Measurements from ENCODE around the gene TRIP12. TPM values are rescaled to one million over a fixed set of nuclear protein-coding genes. Genes with fewer than 3 reads are reported as not detected.
"Not testable (repeated sequence)": the region's sequence is repeated elsewhere in the genome, so short reads cannot be mapped to it uniquely, and the experiment has no call there.

Gene TRIP12
- total RNA-seq, 4 donors from 2014 or later: 131 to 343 (median 194) TPM

DNA sequence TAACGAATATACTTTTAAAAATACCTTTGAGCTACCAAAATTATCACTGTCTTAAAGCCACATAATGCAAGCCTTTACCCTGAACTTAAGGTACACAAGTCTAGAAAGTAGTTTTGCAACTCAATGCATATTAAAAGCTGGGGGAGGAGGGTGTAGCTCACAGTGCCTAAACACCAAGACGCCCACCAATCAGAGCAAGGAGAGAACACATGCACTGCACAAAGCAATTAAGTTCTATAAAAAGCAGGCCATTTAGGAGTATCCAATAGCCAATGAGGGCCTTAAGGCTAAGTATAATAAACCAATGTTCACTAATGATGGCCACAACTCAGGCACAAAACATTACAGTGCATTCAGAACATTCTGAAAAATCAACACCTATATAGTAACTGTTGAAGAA is 16.2 kb downstream of the TRIP12 start:
- no peak overlapping the region for H3K4me3 ChIP-seq
- no peak overlapping the region for H3K27ac ChIP-seq
- TF ChIP-seq, protein P1, sequence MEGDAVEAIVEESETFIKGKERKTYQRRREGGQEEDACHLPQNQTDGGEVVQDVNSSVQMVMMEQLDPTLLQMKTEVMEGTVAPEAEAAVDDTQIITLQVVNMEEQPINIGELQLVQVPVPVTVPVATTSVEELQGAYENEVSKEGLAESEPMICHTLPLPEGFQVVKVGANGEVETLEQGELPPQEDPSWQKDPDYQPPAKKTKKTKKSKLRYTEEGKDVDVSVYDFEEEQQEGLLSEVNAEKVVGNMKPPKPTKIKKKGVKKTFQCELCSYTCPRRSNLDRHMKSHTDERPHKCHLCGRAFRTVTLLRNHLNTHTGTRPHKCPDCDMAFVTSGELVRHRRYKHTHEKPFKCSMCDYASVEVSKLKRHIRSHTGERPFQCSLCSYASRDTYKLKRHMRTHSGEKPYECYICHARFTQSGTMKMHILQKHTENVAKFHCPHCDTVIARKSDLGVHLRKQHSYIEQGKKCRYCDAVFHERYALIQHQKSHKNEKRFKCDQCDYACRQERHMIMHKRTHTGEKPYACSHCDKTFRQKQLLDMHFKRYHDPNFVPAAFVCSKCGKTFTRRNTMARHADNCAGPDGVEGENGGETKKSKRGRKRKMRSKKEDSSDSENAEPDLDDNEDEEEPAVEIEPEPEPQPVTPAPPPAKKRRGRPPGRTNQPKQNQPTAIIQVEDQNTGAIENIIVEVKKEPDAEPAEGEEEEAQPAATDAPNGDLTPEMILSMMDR (IDR thresholded peaks at IDR 0.05): no peak
- TF ChIP-seq POLR2A (IDR thresholded peaks at IDR 0.05): no peak
- H3K36me3 ChIP-seq: peaks cover 0 to 30% (median 0%) of the 10 kb centered on the region in 3 donors
- no peaks in the 10 kb centered on the region for H3K27me3 ChIP-seq
- no peak for DNase-seq
- peaks cover 0 to 1% (median 0%) of the 10 kb centered on the region in 4 donors for H3K4me1 ChIP-seq
- H3K9me3 ChIP-seq: no peaks in the 10 kb centered on the region

DNA sequence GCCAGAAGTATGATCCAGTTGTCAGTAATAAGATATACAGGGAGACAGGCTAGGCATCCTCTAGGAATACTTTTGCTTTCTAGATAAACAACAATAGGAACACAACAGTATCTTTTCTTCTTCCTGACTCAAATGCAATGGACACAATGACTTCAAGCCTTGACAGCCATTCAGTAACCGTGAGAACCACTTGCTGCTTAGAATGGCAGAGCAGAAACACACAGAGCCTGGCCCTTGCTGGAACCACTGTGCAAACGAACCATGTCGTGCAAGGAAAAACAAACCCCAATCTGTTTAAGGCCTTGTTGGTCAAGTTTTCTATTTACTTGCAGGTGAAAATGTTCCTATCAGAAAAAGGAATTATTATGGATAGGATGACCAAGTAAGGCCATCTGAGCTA is 18.8 kb downstream of the TRIP12 start:
- no peak for TF ChIP-seq POLR2A (IDR thresholded peaks at IDR 0.05)
- TF ChIP-seq, protein P1 (IDR thresholded peaks at IDR 0.05): no peak
- DNase-seq: no peak
- no peaks in the 10 kb centered on the region for H3K9me3 ChIP-seq
- H3K27ac ChIP-seq: no peak overlapping the region
- no peaks in the 10 kb centered on the region for H3K4me1 ChIP-seq
- H3K4me3 ChIP-seq: no peak overlapping the region
- H3K36me3 ChIP-seq: peaks cover 0 to 29% (median 0%) of the 10 kb centered on the region in 3 donors
- H3K27me3 ChIP-seq: no peaks in the 10 kb centered on the region

- H3K36me3 ChIP-seq: peaks cover 0 to 21% (median 0%) of the 10 kb centered on the region in 3 donors
- H3K4me1 ChIP-seq: no peaks in the 10 kb centered on the region
- TF ChIP-seq, protein P1 (IDR thresholded peaks at IDR 0.05): no peak
- no peak for TF ChIP-seq POLR2A (IDR thresholded peaks at IDR 0.05)
- DNase-seq: no peak
- H3K27ac ChIP-seq: no peak overlapping the region
- no peaks in the 10 kb centered on the region for H3K27me3 ChIP-seq
- no peaks in the 10 kb centered on the region for H3K9me3 ChIP-seq
- no peak overlapping the region for H3K4me3 ChIP-seq
Observed at GRCh38 chr2:229901819-229902218, 20.0 kb downstream of the TRIP12 start.

DNA sequence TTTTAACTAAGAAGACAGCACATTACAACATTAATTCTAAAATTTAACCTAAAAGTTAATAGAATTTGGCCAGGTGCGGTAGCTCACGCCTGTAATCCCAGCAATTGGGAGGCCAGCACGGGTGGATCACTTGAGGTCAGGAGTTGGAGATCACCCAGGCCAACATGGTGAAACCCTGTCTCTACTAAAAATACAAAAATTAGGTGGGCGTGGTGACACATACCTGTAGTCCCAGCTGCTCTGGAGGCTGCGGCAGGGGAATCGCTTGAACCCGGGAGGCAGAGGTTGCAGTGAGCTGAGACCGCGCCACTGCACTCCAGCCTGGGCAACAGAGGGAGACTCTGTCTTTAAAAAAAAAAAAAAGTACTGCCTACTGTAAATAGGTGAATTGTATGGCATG is 21.3 kb downstream of the TRIP12 start:
- DNase-seq, H3K4me3 ChIP-seq, H3K27me3 ChIP-seq, H3K9me3 ChIP-seq, H3K4me1 ChIP-seq, H3K27ac ChIP-seq: not testable (repeated sequence)
- H3K36me3 ChIP-seq: peaks cover 0 to 21% (median 0%) of the 10 kb centered on the region in 3 donors

GRCh38 chr2:229900012-229900411 is 21.8 kb downstream of the TRIP12 start:
- no peak for DNase-seq
- Histone ChIP-seq H3K4me3 (no peak overlapping the region), H3K27ac (no peak overlapping the region), H3K27me3 (no peaks in the 10 kb centered on the region), H3K36me3 (peaks cover 0 to 21% (median 0%) of the 10 kb centered on the region in 3 donors), H3K9me3 (no peaks in the 10 kb centered on the region), H3K4me1 (no peaks in the 10 kb centered on the region)
- TF ChIP-seq, protein P1 (IDR thresholded peaks at IDR 0.05): no peak
- TF ChIP-seq POLR2A (IDR thresholded peaks at IDR 0.05): no peak

DNA sequence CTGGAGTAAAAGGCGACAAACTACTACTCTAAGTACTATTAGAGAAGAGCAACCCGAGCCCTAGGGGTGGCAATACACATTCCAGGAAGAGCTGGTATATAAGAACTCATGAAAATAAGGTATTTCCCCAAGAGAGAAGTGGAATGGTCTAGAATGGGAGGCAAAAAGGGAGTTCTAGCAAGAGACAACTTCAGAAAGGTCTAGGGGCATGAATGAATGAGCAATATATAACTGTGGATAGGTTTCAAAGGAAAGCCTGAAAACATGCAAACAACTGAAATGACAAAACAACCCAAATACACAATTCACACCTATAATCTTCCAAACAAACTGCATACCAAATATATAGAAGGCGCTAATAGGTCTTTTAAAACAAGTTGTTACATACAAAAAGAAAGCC is 22.2 kb downstream of the TRIP12 start:
- no peak overlapping the region for H3K4me3 ChIP-seq
- no peaks in the 10 kb centered on the region for H3K9me3 ChIP-seq
- peaks cover 0 to 21% (median 0%) of the 10 kb centered on the region in 3 donors for H3K36me3 ChIP-seq
- H3K4me1 ChIP-seq: no peaks in the 10 kb centered on the region
- no peak for DNase-seq
- TF ChIP-seq, protein P1 (IDR thresholded peaks at IDR 0.05): no peak
- TF ChIP-seq POLR2A (IDR thresholded peaks at IDR 0.05): no peak
- H3K27me3 ChIP-seq: no peaks in the 10 kb centered on the region
- H3K27ac ChIP-seq: no peak overlapping the region

Data from Peyer's patch (tissue), 4 donors.